GM23338 (cell line): ENCODE results near the gene ASPSCR1.

Source experiments
- CREB1 ChIP-seq: fragments of 250-450 bp; sonication (Bioruptor Pico); IDR thresholded peaks from 2 replicates; pipeline ENCODE4 v1.5.0; 2020; ENCODE audit warnings: low read depth, mild to moderate bottlenecking, moderate library complexity
- EZH2 ChIP-seq: fragments of 200-600 bp; sonication (generic); IDR thresholded peaks from one replicate; pipeline ENCODE4 v1.8.0; 2017; ENCODE audit warnings: antibody characterized with exemption, mild to moderate bottlenecking, low read depth; ENCODE audit not compliant: unreplicated experiment
- EZH2phosphoT487 ChIP-seq: fragments of 200-600 bp; sonication (generic); IDR thresholded peaks from one replicate; pipeline ENCODE4 v1.8.1; 2018; ENCODE audit warnings: antibody characterized with exemption; ENCODE audit not compliant: unreplicated experiment
- JUNB ChIP-seq: IDR thresholded peaks from one replicate; pipeline ENCODE4 v1.6.1; 2016; ENCODE audit warnings: antibody characterized with exemption; ENCODE audit not compliant: unreplicated experiment
- NANOG ChIP-seq: IDR thresholded peaks from 2 replicates; pipeline ENCODE4 v1.6.1; 2016; ENCODE audit warnings: antibody characterized with exemption, borderline replicate concordance
- POLR2AphosphoS5 ChIP-seq: IDR thresholded peaks from 2 replicates; pipeline ENCODE4 v1.6.1; 2016; ENCODE audit warnings: antibody characterized with exemption, low read depth
- ZNF114 ChIP-seq: fragments of 250-450 bp; sonication (Bioruptor Pico); IDR thresholded peaks from 2 replicates; pipeline ENCODE4 v1.5.0; 2020; ENCODE audit warnings: mild to moderate bottlenecking, moderate library complexity
- ZNF331 ChIP-seq: fragments of 250-450 bp; sonication (Bioruptor Pico); IDR thresholded peaks from 2 replicates; pipeline ENCODE4 v1.5.0; 2020; ENCODE audit warnings: low read depth, mild to moderate bottlenecking, moderate library complexity
- TF ChIP-seq, protein P1 (sequence below), 2 experiments: fragments of 200-600 bp in 1 of 2; sonication (generic) in 1 of 2; conservative IDR thresholded peaks; 2 replicates each; pipeline versions ENCODE4 v1.5.1 to v1.6.1; 2016 to 2017; ENCODE audit warnings: antibody characterized with exemption in 2 of 2, low read depth in 2 of 2, mild to moderate bottlenecking in 2 of 2, moderate library complexity in 1 of 2

DNA sequence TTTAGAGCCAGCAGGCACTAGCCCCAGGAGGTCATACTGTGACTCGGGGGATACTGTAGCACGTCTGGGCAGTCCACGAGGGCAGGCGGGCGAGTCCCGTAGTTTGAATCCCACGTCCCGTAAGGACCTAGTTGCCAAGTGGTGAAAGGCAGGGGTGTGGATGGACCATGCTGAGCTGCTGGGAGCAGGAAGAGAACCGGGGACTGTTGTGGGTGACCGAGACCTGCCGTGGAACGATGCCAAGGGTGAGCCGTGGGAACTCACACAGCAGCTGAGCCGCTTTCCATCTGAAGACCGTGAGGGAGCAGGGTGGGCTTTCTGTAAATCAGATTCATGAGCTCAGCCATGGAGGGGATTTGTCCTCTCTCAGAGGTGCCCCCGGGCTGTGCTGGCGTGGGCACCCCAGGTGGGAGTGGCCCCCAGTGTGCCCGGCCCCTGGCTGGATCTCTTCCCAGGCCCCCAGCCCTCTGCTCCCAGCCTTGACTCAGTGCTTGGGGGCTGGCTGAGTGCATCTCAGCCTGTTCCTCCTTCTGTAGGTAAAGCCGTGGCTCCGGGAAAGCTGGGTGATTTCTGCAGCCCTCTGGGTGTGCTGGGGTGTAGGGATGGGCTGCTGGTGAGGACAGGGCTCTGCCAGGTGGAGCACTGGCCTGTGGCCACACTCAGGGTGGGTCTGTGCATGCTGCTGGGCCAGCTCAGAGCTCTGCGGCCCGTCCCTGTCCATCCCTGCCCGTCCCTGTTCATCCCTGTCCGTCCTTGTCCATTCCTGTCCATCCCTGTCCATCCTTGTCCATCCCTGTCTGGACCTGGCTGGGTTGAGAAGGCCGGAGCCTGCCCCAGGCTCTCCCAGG, 13.6 kb downstream of the ASPSCR1 start:
- TF ChIP-seq, protein P1, sequence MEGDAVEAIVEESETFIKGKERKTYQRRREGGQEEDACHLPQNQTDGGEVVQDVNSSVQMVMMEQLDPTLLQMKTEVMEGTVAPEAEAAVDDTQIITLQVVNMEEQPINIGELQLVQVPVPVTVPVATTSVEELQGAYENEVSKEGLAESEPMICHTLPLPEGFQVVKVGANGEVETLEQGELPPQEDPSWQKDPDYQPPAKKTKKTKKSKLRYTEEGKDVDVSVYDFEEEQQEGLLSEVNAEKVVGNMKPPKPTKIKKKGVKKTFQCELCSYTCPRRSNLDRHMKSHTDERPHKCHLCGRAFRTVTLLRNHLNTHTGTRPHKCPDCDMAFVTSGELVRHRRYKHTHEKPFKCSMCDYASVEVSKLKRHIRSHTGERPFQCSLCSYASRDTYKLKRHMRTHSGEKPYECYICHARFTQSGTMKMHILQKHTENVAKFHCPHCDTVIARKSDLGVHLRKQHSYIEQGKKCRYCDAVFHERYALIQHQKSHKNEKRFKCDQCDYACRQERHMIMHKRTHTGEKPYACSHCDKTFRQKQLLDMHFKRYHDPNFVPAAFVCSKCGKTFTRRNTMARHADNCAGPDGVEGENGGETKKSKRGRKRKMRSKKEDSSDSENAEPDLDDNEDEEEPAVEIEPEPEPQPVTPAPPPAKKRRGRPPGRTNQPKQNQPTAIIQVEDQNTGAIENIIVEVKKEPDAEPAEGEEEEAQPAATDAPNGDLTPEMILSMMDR (conservative IDR thresholded peaks at IDR 0.05; ENCODE audit: low read depth in 2 of 2) = no peak
- TF ChIP-seq EZH2 (no peak), POLR2AphosphoS5 (no peak), JUNB (no peak), ZNF331 (CRISPR knock-in tag) (no peak), ZNF114 (CRISPR knock-in tag) (no peak), CREB1 (CRISPR knock-in tag) (no peak), EZH2phosphoT487 (no peak), NANOG (no peak)
